ENCODE data around the gene ST3GAL2.
"Not testable (repeated sequence)": the region's sequence is repeated elsewhere in the genome, so short reads cannot be mapped to it uniquely, and the experiment has no call there.

ST3GAL2 gene

DNA sequence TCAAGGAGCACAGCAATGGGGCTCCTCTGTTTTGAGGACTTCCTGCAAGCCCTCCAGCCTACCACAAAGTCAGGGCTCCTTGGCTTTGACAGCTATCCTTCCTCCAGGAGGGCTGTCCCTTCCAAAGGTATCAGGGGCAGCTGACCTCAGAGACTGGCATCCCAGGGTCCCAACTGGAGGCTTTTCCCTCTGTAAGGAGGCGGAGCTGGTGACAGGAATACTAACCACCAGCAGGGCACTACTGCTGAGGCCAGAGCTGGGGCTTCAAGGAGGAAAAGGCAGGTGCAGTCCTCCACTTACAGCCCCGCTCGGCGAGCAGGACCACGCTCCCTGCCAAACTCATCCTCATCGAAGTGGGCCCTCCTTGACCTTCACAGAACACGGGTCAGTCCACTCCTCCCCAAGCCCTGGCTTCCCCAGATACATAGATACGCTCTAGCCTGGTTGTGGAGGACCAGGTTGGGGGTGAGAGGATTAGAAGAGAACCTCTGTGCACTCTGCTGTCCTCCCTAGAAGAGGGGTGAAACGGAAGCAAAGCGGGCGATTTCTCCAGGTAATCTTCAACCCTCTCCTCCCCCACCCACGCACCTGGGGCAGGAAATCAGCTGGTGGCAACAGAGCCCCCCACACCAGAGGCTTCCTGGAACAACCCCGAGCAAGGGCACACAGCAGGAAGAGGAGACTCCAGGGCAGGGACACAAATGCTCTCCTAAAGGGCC is 20.5 kb downstream of the ST3GAL2 start:
- TF ChIP-seq, protein P1, sequence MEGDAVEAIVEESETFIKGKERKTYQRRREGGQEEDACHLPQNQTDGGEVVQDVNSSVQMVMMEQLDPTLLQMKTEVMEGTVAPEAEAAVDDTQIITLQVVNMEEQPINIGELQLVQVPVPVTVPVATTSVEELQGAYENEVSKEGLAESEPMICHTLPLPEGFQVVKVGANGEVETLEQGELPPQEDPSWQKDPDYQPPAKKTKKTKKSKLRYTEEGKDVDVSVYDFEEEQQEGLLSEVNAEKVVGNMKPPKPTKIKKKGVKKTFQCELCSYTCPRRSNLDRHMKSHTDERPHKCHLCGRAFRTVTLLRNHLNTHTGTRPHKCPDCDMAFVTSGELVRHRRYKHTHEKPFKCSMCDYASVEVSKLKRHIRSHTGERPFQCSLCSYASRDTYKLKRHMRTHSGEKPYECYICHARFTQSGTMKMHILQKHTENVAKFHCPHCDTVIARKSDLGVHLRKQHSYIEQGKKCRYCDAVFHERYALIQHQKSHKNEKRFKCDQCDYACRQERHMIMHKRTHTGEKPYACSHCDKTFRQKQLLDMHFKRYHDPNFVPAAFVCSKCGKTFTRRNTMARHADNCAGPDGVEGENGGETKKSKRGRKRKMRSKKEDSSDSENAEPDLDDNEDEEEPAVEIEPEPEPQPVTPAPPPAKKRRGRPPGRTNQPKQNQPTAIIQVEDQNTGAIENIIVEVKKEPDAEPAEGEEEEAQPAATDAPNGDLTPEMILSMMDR (IDR thresholded peaks at IDR 0.05; ENCODE audit: poor library complexity, severe bottlenecking): no peak
- Histone ChIP-seq H3K36me3 (ENCODE audit: low read depth) (no peaks in the 10 kb centered on the region), H3K27me3 (ENCODE audit: insufficient read depth, poor library complexity, severe bottlenecking) (no peaks in the 10 kb centered on the region), H3K4me1 (ENCODE audit: insufficient read depth, poor library complexity, severe bottlenecking) (peaks cover 4% of the 10 kb centered on the region), H3K9me3 (ENCODE audit: severe bottlenecking) (no peaks in the 10 kb centered on the region), H3K27ac (ENCODE audit: poor library complexity, severe bottlenecking) (no peak overlapping the region), H3K4me3 (ENCODE audit: severe bottlenecking) (no peak overlapping the region)
- DNase-seq (ENCODE audit: low spot score) (no peak), ATAC-seq (ENCODE audit: low read depth) (no peak)

DNA sequence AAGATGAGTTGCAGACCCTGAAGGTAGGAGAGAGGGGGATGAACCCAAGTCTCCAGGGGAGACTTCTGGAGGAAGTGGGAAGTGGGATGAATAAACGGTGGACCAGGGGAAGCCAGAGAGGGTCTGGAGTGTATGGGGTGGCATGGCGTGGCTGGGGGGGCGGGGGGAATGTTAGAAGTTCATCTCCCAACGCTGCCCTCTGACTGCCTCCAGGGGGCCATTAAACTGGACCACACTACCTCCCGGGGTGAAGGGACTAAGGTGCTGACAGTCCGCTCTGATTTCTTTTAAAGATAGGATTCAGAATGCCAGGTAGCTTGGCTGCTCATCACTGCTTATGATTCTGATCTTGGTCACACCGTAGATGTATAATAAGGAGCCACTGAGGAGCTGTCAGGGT is 21.2 kb downstream of the ST3GAL2 start:
- Histone ChIP-seq H3K9me3 (ENCODE audit: severe bottlenecking) (no peaks in the 10 kb centered on the region), H3K27me3 (ENCODE audit: insufficient read depth, poor library complexity, severe bottlenecking) (no peaks in the 10 kb centered on the region), H3K27ac (ENCODE audit: poor library complexity, severe bottlenecking) (no peak overlapping the region), H3K4me3 (ENCODE audit: severe bottlenecking) (no peak overlapping the region), H3K4me1 (ENCODE audit: insufficient read depth, poor library complexity, severe bottlenecking) (no peaks in the 10 kb centered on the region), H3K36me3 (ENCODE audit: low read depth) (peaks cover under 1% of the 10 kb centered on the region)
- ATAC-seq (ENCODE audit: low read depth) (no peak), DNase-seq (ENCODE audit: low spot score) (no peak)
- TF ChIP-seq, protein P1 (IDR thresholded peaks at IDR 0.05; ENCODE audit: poor library complexity, severe bottlenecking): no peak

DNA sequence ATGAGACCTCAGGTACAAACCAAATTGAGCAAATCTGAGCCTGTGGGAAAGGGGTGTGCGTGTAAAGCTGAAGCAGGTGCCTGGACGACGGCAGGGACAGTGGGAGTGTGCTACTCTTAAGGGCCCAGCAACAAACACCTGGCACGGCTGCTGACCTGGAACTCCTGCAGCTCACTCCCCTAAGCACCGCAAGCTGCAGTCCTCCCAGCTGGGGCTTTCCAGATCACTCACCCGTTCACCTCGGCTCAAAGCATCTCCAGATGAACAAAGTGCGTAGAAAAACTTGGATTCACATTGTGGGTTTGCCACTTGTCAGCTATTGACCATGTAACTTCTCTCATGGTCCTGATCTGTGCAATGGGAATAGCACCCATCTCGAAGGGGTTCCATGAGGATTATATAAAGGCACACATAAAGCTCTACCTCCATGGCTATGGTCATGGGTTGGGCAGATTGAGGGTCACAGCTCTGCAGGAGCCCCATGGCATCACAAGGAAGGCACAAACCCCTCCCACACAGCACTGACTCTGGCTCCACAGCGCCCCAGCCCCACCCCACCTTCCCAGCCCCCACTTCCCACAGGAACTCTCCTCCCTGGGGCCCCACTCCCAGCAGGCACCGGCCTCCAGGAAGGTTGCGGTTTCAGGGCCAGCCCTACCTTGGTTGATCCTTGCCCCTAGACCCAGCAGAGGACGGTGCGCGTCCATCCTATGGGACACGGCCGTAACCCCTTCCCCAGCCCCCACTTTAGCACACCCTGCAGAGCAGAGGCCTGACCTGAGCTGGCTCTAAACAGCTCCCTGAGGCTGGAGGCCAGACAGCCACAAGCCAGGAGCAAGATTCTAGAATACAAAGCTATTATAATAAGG is 21.9 kb downstream of the ST3GAL2 start:
- Histone ChIP-seq H3K9me3 (ENCODE audit: severe bottlenecking) (no peaks in the 10 kb centered on the region), H3K4me3 (ENCODE audit: severe bottlenecking) (no peak overlapping the region), H3K4me1 (ENCODE audit: insufficient read depth, poor library complexity, severe bottlenecking) (no peaks in the 10 kb centered on the region), H3K36me3 (ENCODE audit: low read depth) (peaks cover 7% of the 10 kb centered on the region), H3K27me3 (ENCODE audit: insufficient read depth, poor library complexity, severe bottlenecking) (no peaks in the 10 kb centered on the region), H3K27ac (ENCODE audit: poor library complexity, severe bottlenecking) (no peak overlapping the region)
- TF ChIP-seq, protein P1 (IDR thresholded peaks at IDR 0.05; ENCODE audit: poor library complexity, severe bottlenecking): no peak
- DNase-seq (ENCODE audit: low spot score) (no peak), ATAC-seq (ENCODE audit: low read depth) (no peak)

DNA sequence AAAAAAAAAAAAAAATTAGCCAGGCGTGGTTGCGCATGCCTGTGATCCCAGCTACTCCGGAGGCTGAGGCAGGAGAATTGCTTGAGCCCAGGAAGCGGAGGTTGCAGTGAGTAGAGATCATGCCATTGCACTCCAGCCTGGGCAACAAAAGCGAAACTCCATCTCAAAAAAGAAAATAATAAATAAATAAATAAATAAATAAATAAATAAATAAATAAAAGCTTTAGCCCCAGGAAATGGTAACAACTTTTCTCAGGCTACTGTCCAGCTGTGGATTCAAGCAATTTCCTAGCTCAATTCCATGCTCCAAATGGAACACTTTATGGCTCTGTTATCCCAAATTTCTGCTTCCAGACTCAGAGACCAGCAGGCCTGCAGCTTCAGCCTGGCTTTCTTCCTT is 25.3 kb downstream of the ST3GAL2 start:
- not testable (repeated sequence) for DNase-seq (ENCODE audit: low spot score); H3K27me3 ChIP-seq (ENCODE audit: insufficient read depth, poor library complexity, severe bottlenecking); H3K4me3 ChIP-seq (ENCODE audit: severe bottlenecking); H3K4me1 ChIP-seq (ENCODE audit: insufficient read depth, poor library complexity, severe bottlenecking); ATAC-seq (ENCODE audit: low read depth); H3K27ac ChIP-seq (ENCODE audit: poor library complexity, severe bottlenecking); H3K9me3 ChIP-seq (ENCODE audit: severe bottlenecking)
- peaks cover 13% of the 10 kb centered on the region for H3K36me3 ChIP-seq (ENCODE audit: low read depth)

DNA sequence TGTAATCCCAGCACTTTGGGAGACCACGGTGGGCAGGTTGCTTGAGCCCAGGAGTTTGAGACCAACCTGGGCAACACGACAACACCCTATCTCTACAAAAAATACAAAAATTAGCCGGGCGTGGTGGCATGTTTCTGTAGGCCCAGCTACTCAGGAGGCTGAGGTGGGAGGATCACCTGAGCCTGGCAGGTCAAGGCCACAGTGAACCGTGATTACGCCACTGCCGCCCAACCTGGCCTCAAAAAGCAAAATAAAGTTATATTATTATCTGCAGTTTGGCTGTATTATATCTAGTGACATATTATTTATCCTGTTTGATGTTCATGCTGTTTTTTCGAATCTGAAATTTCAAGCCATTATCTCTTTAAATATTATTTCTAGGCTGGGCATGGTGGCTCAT is 26.5 kb downstream of the ST3GAL2 start:
- no peaks in the 10 kb centered on the region for H3K4me1 ChIP-seq (ENCODE audit: insufficient read depth, poor library complexity, severe bottlenecking)
- no peak overlapping the region for H3K27ac ChIP-seq (ENCODE audit: poor library complexity, severe bottlenecking)
- TF ChIP-seq, protein P1 (IDR thresholded peaks at IDR 0.05; ENCODE audit: poor library complexity, severe bottlenecking): no peak
- DNase-seq (ENCODE audit: low spot score) (no peak), ATAC-seq (ENCODE audit: low read depth) (no peak)
- H3K36me3 ChIP-seq (ENCODE audit: low read depth): peaks cover 13% of the 10 kb centered on the region
- no peaks in the 10 kb centered on the region for H3K9me3 ChIP-seq (ENCODE audit: severe bottlenecking)
- H3K27me3 ChIP-seq (ENCODE audit: insufficient read depth, poor library complexity, severe bottlenecking): no peaks in the 10 kb centered on the region
- H3K4me3 ChIP-seq (ENCODE audit: severe bottlenecking): no peak overlapping the region
